ENCODE data around the gene C10orf95. TPM values are rescaled to one million over a fixed set of nuclear protein-coding genes. Genes with fewer than 3 reads are reported as not detected.

The C10orf95 gene
- total RNA-seq, 1 donor from 2014 or later, result 0.20 TPM

GRCh38 chr10:102422545-102423129, 28.7 kb downstream of the C10orf95 start:
- DNase-seq (ENCODE audit: low read depth), result peak; percentile 45
- H3K27me3 ChIP-seq (ENCODE audit: insufficient read depth, low read length), result peaks cover 6% of the 10 kb centered on the region
- H3K27me3 Mint-ChIP-seq (ENCODE audit: low read depth, unreplicated experiment), result peaks cover 10% of the 10 kb centered on the region
- H3K4me1 Mint-ChIP-seq (ENCODE audit: low read depth, unreplicated experiment), result peaks cover 5% of the 10 kb centered on the region
- peaks cover 12% of the 10 kb centered on the region for H3K36me3 Mint-ChIP-seq (ENCODE audit: low read depth, unreplicated experiment)
- peak overlapping the region; percentile 26 for H2AFZ ChIP-seq (ENCODE audit: low read depth, low read length)
- peaks cover 26% of the 10 kb centered on the region for H3K4me1 ChIP-seq (ENCODE audit: insufficient read depth, low read length)
- peak overlapping the region; percentile 41 for H3K27ac Mint-ChIP-seq (ENCODE audit: unreplicated experiment)
- no peaks in the 10 kb centered on the region for H3K9me3 Mint-ChIP-seq (ENCODE audit: unreplicated experiment)
- H3K4me3 Mint-ChIP-seq (ENCODE audit: unreplicated experiment), result peak overlapping the region; percentile 95
- no peaks in the 10 kb centered on the region for H3K9me3 ChIP-seq (ENCODE audit: insufficient read depth, low read depth, low read length)
- peak overlapping the region; percentile 79 for H3K9ac ChIP-seq (ENCODE audit: low read length)
- TF ChIP-seq EZH2 (IDR thresholded peaks at IDR 0.05; ENCODE audit: insufficient read depth, low read length), result no peak
- peak; percentile 60 for TF ChIP-seq CTCF (IDR thresholded peaks at IDR 0.05; ENCODE audit: insufficient read depth, low read depth, low read length)
- peaks cover 12% of the 10 kb centered on the region for H3K79me2 ChIP-seq (ENCODE audit: insufficient read depth, low read length)
- no peak for FAIRE-seq
- H3K4me3 ChIP-seq (ENCODE audit: insufficient read depth, low read depth, low read length), result peak overlapping the region; percentile 92
- no peak overlapping the region for H3K27ac ChIP-seq (ENCODE audit: low read depth, low read length)
- peaks cover 26% of the 10 kb centered on the region for H4K20me1 ChIP-seq (ENCODE audit: insufficient read depth, low read length)
- H3K36me3 ChIP-seq (ENCODE audit: insufficient read depth, low read length), result no peaks in the 10 kb centered on the region
- peak overlapping the region; percentile 92 for H3K4me2 ChIP-seq (ENCODE audit: low read length)

- no peak overlapping the region for H3K27ac ChIP-seq (ENCODE audit: low read depth, low read length)
- peak overlapping the region; percentile 92 for H3K4me2 ChIP-seq (ENCODE audit: low read length)
- no peaks in the 10 kb centered on the region for H3K36me3 ChIP-seq (ENCODE audit: insufficient read depth, low read length)
- Mint-ChIP-seq H3K4me1 (ENCODE audit: low read depth, unreplicated experiment) (peaks cover 3% of the 10 kb centered on the region), H3K9me3 (ENCODE audit: unreplicated experiment) (no peaks in the 10 kb centered on the region), H3K36me3 (ENCODE audit: low read depth, unreplicated experiment) (peaks cover 9% of the 10 kb centered on the region), H3K27me3 (ENCODE audit: low read depth, unreplicated experiment) (peaks cover 16% of the 10 kb centered on the region), H3K27ac (ENCODE audit: unreplicated experiment) (peak overlapping the region; percentile 41), H3K4me3 (ENCODE audit: unreplicated experiment) (peak overlapping the region; percentile 95)
- peak overlapping the region; percentile 92 for H3K4me3 ChIP-seq (ENCODE audit: insufficient read depth, low read depth, low read length)
- peaks cover 8% of the 10 kb centered on the region for H3K27me3 ChIP-seq (ENCODE audit: insufficient read depth, low read length)
- peaks cover 12% of the 10 kb centered on the region for H3K79me2 ChIP-seq (ENCODE audit: insufficient read depth, low read length)
- H3K9me3 ChIP-seq (ENCODE audit: insufficient read depth, low read depth, low read length), result no peaks in the 10 kb centered on the region
- TF ChIP-seq EZH2 (IDR thresholded peaks at IDR 0.05; ENCODE audit: insufficient read depth, low read length) (no peak), CTCF (IDR thresholded peaks at IDR 0.05; ENCODE audit: insufficient read depth, low read depth, low read length) (no peak)
- DNase-seq (ENCODE audit: low read depth) (no peak), FAIRE-seq (no peak)
- H2AFZ ChIP-seq (ENCODE audit: low read depth, low read length), result peak overlapping the region; percentile 99
- H3K9ac ChIP-seq (ENCODE audit: low read length), result peak overlapping the region; percentile 79
- H4K20me1 ChIP-seq (ENCODE audit: insufficient read depth, low read length), result peaks cover 19% of the 10 kb centered on the region
- peaks cover 24% of the 10 kb centered on the region for H3K4me1 ChIP-seq (ENCODE audit: insufficient read depth, low read length)
Measured at GRCh38 chr10:102421757-102422512, 29.4 kb downstream of the C10orf95 start.

- Histone ChIP-seq H3K9ac (ENCODE audit: low read length) (peak overlapping the region; percentile 79), H3K4me3 (ENCODE audit: insufficient read depth, low read depth, low read length) (peak overlapping the region; percentile 92), H2AFZ (ENCODE audit: low read depth, low read length) (peak overlapping the region; percentile 99)
Measured at GRCh38 chr10:102421507-102421756, 29.9 kb downstream of the C10orf95 start.

More at GRCh38 chr10:102421507-102421756, 29.9 kb downstream of the C10orf95 start:
- Mint-ChIP-seq H3K27me3 (ENCODE audit: low read depth, unreplicated experiment) (peaks cover 16% of the 10 kb centered on the region), H3K9me3 (ENCODE audit: unreplicated experiment) (no peaks in the 10 kb centered on the region), H3K4me3 (ENCODE audit: unreplicated experiment) (peak overlapping the region; percentile 95), H3K36me3 (ENCODE audit: low read depth, unreplicated experiment) (peaks cover 9% of the 10 kb centered on the region), H3K27ac (ENCODE audit: unreplicated experiment) (no peak overlapping the region), H3K4me1 (ENCODE audit: low read depth, unreplicated experiment) (peaks cover 2% of the 10 kb centered on the region)
- Histone ChIP-seq H3K4me1 (ENCODE audit: insufficient read depth, low read length) (peaks cover 21% of the 10 kb centered on the region), H3K9me3 (ENCODE audit: insufficient read depth, low read depth, low read length) (no peaks in the 10 kb centered on the region), H4K20me1 (ENCODE audit: insufficient read depth, low read length) (peaks cover 14% of the 10 kb centered on the region), H3K4me2 (ENCODE audit: low read length) (peak overlapping the region; percentile 92), H3K36me3 (ENCODE audit: insufficient read depth, low read length) (no peaks in the 10 kb centered on the region), H3K79me2 (ENCODE audit: insufficient read depth, low read length) (peaks cover 11% of the 10 kb centered on the region), H3K27ac (ENCODE audit: low read depth, low read length) (no peak overlapping the region), H3K27me3 (ENCODE audit: insufficient read depth, low read length) (peaks cover 8% of the 10 kb centered on the region)
- TF ChIP-seq EZH2 (IDR thresholded peaks at IDR 0.05; ENCODE audit: insufficient read depth, low read length) (no peak), CTCF (IDR thresholded peaks at IDR 0.05; ENCODE audit: insufficient read depth, low read depth, low read length) (no peak)
- FAIRE-seq (no peak), DNase-seq (ENCODE audit: low read depth) (no peak)
